GM18526 (cell line): ENCODE results near the gene REN.

Source experiments
- POLR2A ChIP-seq: IDR thresholded peaks from 3 replicates; pipeline ENCODE4 v1.6.1; 2011; ENCODE audit not compliant: insufficient read length; ENCODE audit errors: extremely low read depth

The REN gene

GRCh38 chr1:204174958-204175357 is 8.8 kb upstream of the REN start:
- no peak for TF ChIP-seq POLR2A

GRCh38 chr1:204172404-204173029 is 6.4 kb upstream of the REN start:
- TF ChIP-seq POLR2A = no peak

- TF ChIP-seq POLR2A = no peak
These were observed 5.6 kb upstream of the REN start for GRCh38 chr1:204171751-204172178.

DNA sequence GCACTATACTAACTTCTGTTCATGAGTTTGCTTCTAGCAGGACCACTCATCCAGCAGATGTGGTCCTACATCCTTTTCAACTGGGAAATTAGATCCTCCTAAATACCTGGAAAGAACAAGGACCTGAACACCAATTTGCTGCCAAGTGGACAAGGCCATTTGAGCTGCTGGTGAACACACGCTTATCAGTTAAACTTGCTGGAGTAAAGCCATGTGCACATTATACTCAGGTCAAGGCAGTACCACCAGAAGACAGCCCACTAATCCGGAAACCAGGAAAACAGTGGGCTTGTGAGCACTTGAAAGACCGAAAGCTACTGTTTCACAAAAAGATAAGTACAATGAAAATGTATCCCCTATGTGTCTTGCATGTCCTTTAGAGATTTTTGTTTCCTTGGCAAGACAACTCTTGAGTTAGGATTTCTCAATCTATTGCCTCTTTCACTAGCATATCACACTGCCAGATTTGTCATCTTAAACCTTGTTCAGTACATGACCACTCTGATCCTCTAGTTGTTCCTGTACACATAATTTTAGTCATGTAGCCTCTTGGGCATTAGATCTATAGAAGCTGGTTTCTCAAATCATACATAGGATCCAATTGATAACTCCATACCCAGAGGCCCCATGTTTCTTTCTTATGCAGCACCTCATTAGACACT is 4.5 kb upstream of the REN start:
- TF ChIP-seq POLR2A = no peak

- TF ChIP-seq POLR2A = no peak
These were observed 3.7 kb upstream of the REN start for GRCh38 chr1:204169858-204170257.

DNA sequence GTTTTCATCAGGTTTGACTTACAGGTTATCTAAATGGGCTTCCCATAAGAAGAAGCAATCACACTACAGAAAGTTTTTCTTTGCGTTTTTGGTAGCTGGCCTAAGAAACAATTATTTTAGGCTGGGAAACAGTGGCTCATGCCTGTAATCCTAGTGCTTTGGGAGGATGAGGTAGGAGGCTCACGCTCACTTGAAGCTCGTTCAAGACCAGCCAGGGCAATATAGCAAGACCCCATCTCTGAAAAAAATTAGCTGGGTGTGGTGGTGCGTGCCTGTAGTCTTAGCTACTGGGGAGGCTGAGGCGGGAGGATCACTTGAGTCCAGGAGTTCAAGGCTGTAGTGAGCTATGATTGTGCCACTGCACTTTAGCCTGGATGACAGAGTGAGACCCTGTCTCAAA is 1.6 kb upstream of the REN start:
- no peak for TF ChIP-seq POLR2A

- TF ChIP-seq POLR2A = no peak
These were observed 3.6 kb downstream of the REN start for GRCh38 chr1:204162494-204163074.

GRCh38 chr1:204161609-204162493 is 4.3 kb downstream of the REN start:
- TF ChIP-seq POLR2A = no peak

- no peak for TF ChIP-seq POLR2A
These were observed 8.2 kb downstream of the REN start for GRCh38 chr1:204157962-204158361.

- no peak for TF ChIP-seq POLR2A
These were observed 10.3 kb downstream of the REN start for GRCh38 chr1:204155881-204156280.

GRCh38 chr1:204154568-204155255 is 11.4 kb downstream of the REN start:
- no peak for TF ChIP-seq POLR2A

DNA sequence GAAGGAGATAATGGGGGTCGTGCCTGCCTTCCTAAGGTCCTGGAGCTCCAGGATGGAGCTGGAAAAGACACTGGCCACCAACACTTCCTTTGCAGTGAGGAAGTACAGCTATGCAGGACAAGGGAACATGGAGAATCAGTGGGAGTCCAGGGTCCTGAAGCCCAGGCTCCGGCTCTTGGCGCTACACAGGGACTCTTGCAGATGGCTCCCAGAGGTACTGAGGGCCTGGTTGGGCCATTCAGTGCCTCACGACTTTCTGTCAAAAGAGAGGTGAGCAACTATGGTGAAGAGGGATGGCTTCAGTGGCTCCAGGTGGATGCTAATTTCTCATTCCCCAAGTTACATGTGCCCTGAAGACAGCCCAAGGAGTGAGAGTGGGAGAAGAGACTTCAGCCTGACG is 12.5 kb downstream of the REN start:
- TF ChIP-seq POLR2A = no peak

DNA sequence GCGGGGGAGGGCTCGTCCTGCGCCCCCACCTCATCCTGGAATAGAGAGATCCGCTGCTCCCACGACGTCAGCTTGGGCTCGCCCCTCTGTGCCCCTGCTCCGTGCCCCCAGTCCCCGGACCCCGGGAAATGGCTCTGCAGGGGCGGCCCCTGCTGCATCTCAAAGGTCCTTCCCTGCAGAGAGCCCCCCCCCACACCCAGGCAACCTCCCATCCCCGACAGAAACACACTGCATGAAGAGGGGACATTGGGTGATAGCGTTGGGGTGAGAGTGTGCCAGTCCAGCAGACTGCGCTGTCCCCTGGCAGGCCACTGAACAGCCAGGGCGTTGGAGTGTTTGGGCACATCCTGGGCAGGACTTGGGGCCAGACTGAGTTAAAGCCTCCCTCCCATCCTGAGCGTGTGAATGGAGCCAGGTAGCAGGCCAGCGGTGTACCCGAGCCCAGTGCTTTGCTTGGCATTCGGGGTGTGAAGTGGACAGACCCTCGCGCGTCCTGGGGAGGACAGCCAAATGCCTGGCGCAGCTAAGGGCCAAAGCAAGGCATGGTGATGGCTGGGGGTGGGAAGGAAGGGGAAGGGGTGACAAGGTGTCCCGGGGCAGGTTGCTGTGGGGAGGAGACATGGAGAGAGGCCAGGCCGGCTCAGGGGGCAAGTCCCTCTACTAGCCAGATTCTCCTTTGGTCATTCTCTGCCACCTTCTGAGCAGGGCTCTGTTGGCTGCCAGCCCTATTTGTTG is 13.7 kb downstream of the REN start:
- no peak for TF ChIP-seq POLR2A

DNA sequence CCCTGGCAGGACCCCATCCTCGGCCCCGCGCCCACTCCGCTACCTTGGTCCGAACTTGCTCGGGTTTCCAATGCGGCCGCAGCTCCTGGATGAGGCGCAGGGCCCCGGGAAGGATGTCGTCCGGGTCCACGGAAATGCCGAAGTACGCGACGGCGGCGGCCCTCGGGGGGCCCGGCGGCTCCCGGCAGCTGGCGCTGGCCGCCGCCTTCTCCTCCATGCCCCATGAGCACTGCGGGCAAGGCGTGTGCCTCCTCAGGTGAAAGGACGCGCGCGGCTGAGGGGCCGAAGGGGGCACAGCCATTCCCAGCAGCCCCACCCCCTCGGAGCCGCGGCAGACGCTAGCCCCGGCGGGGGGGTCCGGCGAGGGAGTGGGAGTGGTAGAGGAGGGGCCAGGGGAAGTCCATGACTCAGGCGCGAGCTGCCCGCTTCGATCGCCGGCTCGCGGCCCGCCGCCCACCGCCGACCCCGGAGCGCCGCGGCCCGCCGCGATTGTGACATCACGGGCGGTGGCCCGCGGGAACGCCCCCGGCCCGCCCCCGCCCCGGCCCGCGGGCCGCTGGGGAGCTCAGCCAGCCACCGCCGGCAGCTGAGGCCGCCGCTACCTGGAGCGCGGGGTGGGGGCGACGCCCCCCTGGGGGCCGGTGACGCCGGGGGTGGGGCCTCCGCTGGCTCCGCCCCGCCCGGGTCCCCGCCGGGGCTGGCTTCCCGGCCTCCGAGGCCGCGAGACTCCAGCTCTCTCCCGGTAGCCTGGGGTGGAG is 14.4 kb downstream of the REN start, which contains the start of gene ETNK2:
TSS of gene ETNK2 (minus strand) at position 493 of the 758 bp plus-strand sequence. CDS start at position 301, 192 bp downstream.
- no peak for TF ChIP-seq POLR2A
